ENCODE results near the gene SLC26A2. TPM values are rescaled to one million over a fixed set of nuclear protein-coding genes. Genes with fewer than 3 reads are reported as not detected.
A peak's percentile ranks its signal among the peaks of the same experiment; 100 is the strongest.

The SLC26A2 gene
- total RNA-seq, 1 donor: 20.2 TPM

DNA sequence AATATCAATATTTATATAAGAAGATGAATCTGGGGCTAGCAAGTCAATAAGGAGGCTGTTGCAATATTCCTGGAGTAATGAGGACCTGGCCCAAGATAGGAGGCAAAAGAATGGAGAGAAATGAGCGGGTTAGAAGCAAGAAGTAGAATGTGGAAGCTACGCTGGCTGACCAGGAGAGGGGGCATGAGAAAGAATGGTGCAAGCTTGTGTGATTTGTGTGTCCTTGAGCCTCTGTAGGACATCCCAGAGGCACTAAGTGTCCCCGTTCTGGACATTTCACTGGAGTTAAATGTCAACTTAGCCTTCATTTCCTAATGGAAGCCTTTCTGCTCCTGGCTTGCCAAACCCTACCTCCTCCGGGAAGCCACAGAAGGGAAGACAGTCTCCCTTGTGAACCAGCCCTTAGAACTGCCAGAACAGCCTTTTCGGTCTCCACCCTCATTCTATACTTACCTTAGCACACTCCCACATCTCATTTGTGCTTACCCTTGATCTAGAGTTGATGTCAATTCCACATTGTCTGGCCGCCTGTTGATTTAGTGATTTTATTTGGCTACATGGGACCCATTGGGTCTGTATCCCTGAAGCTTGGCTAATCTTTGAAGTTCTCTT is 9.3 kb upstream of the SLC26A2 start:
- DNase-seq (ENCODE audit: low read depth): no peak
- H3K4me3 ChIP-seq (ENCODE audit: low read depth, low read length): no peak overlapping the region
- TF ChIP-seq, protein P1, sequence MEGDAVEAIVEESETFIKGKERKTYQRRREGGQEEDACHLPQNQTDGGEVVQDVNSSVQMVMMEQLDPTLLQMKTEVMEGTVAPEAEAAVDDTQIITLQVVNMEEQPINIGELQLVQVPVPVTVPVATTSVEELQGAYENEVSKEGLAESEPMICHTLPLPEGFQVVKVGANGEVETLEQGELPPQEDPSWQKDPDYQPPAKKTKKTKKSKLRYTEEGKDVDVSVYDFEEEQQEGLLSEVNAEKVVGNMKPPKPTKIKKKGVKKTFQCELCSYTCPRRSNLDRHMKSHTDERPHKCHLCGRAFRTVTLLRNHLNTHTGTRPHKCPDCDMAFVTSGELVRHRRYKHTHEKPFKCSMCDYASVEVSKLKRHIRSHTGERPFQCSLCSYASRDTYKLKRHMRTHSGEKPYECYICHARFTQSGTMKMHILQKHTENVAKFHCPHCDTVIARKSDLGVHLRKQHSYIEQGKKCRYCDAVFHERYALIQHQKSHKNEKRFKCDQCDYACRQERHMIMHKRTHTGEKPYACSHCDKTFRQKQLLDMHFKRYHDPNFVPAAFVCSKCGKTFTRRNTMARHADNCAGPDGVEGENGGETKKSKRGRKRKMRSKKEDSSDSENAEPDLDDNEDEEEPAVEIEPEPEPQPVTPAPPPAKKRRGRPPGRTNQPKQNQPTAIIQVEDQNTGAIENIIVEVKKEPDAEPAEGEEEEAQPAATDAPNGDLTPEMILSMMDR (IDR thresholded peaks at IDR 0.05; ENCODE audit: insufficient read depth, low read length): no peak

DNA sequence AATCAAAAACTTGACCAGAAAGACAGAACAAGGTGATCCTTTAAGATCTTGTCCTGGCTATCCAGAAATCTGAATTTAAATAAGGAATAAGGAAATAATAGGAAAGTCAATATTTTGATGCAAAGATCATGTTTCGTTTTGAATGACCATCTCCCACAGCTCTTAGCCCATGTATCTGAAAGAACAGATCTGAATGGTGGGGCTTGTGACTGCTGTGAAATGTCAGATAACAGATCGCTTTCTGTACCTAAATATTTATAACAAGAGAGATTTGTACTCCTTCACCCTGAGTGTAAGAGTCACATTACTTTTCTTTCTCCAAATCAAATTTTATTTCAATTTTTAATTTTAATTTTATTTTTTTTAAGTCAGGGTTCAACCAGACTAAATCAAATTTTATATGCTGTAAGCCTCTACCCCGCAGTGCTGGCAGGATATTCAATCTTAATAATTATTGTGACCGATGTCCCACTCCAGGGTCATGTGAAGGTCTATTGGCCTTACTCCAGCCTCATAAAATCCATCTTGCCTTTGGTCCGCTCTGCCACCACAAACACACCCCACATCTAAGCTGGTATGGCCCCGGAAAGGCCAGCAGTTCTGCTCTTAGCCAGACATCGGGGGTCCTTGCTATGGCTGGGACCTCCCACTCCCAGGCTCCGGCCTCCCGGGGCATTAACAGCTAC is 7.0 kb upstream of the SLC26A2 start:
- H3K4me3 ChIP-seq (ENCODE audit: low read depth, low read length): no peak overlapping the region
- TF ChIP-seq, protein P1 (IDR thresholded peaks at IDR 0.05; ENCODE audit: insufficient read depth, low read length): no peak

DNA sequence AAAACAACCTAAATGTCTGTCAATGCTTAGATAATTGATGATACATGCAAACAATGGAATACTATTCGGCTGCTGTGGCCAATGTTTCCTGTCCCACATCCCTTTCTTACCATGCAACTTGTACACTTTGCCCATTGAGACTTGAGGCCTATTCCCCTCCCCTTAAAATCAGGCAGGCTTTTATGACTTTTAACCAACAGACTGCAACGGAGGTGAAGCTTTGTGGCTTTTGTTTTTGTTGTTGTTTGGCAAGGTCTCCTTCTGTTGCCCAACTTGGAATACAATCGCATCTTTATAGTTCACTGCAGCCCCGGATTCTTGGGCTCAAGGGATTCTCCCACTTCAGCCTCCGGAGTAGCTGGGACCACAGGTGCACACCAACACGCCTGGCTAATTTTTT is 5.8 kb upstream of the SLC26A2 start:
- TF ChIP-seq, protein P1 (IDR thresholded peaks at IDR 0.05; ENCODE audit: insufficient read depth, low read length): no peak
- no peak for DNase-seq (ENCODE audit: low read depth)
- no peak overlapping the region for H3K4me3 ChIP-seq (ENCODE audit: low read depth, low read length)

More for the DNA sequence above, 7.0 kb upstream of the SLC26A2 start:
- DNase-seq (ENCODE audit: low read depth): no peak

DNA sequence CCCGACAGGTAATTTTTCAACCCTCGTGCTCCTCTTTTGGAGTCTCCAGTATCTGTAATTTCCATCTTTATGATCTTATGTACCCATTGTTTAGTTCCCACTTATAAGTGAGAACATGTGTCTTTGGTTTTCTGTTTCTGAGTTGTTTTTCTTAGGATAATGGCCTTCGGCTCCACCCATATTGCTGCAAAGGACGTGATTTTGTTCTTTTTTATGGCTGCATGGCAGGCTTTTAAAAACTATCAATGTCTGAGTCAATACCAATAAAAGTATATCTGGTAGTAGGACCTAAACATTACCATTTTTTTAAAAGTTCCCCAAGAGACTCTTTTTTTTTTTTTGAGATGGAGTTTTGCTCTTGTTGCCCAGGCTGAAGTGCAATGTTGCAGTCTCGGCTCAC is 3.9 kb upstream of the SLC26A2 start:
- no peak overlapping the region for H3K4me3 ChIP-seq (ENCODE audit: low read depth, low read length)
- no peak for DNase-seq (ENCODE audit: low read depth)
- TF ChIP-seq, protein P1 (IDR thresholded peaks at IDR 0.05; ENCODE audit: insufficient read depth, low read length): no peak

DNA sequence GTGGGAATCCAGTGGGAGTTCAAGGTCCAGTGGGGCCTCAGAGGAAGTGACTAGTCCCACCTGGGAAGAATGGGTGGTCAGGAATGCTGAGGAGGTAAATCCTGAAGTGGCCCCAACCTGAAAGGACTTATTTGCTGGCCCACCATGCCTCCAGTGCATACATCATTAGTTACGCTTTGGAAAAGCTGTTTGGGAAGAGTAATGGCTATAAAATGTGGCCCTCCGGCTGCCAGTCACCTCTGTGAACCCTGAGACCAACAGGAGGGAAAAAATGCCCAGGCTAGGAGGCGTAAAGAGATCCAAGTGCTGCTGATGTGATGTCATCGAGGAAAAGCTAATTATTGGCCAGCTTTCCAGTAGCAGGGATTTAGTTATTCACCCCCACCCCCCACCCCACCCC is 2.7 kb upstream of the SLC26A2 start:
- TF ChIP-seq, protein P1 (IDR thresholded peaks at IDR 0.05; ENCODE audit: insufficient read depth, low read length): no peak
- H3K4me3 ChIP-seq (ENCODE audit: low read depth, low read length): no peak overlapping the region
- no peak for DNase-seq (ENCODE audit: low read depth)

DNA sequence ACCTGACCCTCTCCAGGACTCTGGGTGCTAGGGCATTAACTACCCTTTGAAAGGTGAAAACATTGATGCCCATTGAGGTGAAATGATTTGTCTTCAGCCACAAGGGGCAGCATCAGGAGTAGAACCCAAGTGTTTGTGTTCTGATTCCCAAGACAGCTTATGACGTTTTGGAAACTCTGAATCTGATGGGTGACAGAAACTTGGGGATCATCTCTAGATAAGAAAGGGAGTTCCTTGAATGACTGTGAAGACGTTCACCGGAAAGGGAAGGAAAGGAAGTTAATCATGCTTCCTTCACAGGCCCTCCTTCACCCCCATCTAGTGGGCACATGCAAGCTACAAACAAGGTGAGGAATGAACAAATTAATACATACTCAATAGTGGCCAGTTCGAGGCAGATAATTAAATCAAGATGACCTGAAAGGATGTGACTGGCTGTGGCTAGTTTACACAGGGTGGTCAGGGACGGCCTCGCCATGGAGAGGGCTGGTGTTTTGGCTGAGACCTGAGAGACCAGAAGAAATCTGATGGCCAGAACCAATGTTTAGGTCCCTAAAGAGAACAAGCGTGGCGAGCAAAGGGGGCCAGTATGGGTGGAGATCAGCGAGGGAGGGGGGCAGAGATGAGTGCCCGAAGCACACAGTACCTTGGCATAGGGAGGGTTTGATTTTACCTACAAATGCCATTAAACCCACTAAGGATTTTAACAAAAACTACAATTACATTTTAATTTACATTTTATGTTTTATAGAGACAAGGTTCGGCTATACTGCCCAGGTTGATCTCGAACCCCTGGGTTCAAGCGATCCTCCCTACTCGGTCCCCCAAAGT is 937 bp upstream of the SLC26A2 start:
- peak; percentile 74 for DNase-seq (ENCODE audit: low read depth)
- H3K4me3 ChIP-seq (ENCODE audit: low read depth, low read length): peak overlapping the region; percentile 52
- TF ChIP-seq, protein P1 (IDR thresholded peaks at IDR 0.05; ENCODE audit: insufficient read depth, low read length): peak; percentile 58

Data from fibroblast of the aortic adventitia (primary cell).